ENCODE results near the gene PLGRKT. TPM values are rescaled to one million over a fixed set of nuclear protein-coding genes. Genes with fewer than 3 reads are reported as not detected.

PLGRKT gene
- total RNA-seq, 1 experiment from 2014 or later = 19.2 TPM

- no peak for DNase-seq (ENCODE audit: low spot score)
- no peak for ATAC-seq
- Mint-ChIP-seq H3K4me1 (peaks cover 3% of the 10 kb centered on the region; the same call in 1 of the 2 replicates), H3K9me3 (peaks cover 4% of the 10 kb centered on the region; the same call in 1 of the 2 replicates), H3K27me3 (ENCODE audit: low read depth) (peaks cover 9% of the 10 kb centered on the region; the same call in 1 of the 2 replicates), H3K4me3 (no peak overlapping the region), H3K27ac (no peak overlapping the region), H3K36me3 (no peaks in the 10 kb centered on the region)
- TF ChIP-seq GTF2I (CRISPR knock-in tag; conservative IDR thresholded peaks at IDR 0.05) (no peak), AR (CRISPR knock-in tag; IDR thresholded peaks at IDR 0.05) (no peak), ZNF671 (CRISPR knock-in tag; IDR thresholded peaks at IDR 0.05) (no peak), E2F5 (CRISPR knock-in tag; IDR thresholded peaks at IDR 0.05) (no peak), IRF1 (CRISPR knock-in tag; IDR thresholded peaks at IDR 0.05) (no peak), SOX15 (CRISPR knock-in tag; IDR thresholded peaks at IDR 0.05) (no peak), NFATC4 (CRISPR knock-in tag; IDR thresholded peaks at IDR 0.05) (no peak), ZNF263 (CRISPR knock-in tag; IDR thresholded peaks at IDR 0.05; ENCODE audit: low read depth) (no peak), CREM (CRISPR knock-in tag; IDR thresholded peaks at IDR 0.05) (no peak), HMGXB4 (CRISPR knock-in tag; IDR thresholded peaks at IDR 0.05) (no peak), OVOL2 (CRISPR knock-in tag; IDR thresholded peaks at IDR 0.05; ENCODE audit: borderline replicate concordance) (no peak), TEAD4 (CRISPR knock-in tag; IDR thresholded peaks at IDR 0.05) (no peak), ERG (CRISPR knock-in tag; IDR thresholded peaks at IDR 0.05) (no peak), PREB (CRISPR knock-in tag; IDR thresholded peaks at IDR 0.05; ENCODE audit: borderline replicate concordance) (no peak), ZNF138 (CRISPR knock-in tag; conservative IDR thresholded peaks at IDR 0.05) (no peak), USF2 (CRISPR knock-in tag; IDR thresholded peaks at IDR 0.05) (no peak), ZNF396 (CRISPR knock-in tag; IDR thresholded peaks at IDR 0.05; ENCODE audit: borderline replicate concordance) (no peak)
- ChIA-PET CTCF (no interaction called here), POLR2A (no interaction called here)
These were observed 8.9 kb upstream of the PLGRKT start for GRCh38 chr9:5446451-5447236.
